GM18505 (cell line): ENCODE data around the gene SLC5A8.
A peak's percentile ranks its signal among the peaks of the same experiment; 100 is the strongest.

Experiments used
- ATAC-seq: cut with Tn5 transposase; IDR thresholded peaks from one replicate; pipeline ENCODE4 v1.9.1; 2021; ENCODE audit not compliant: unreplicated experiment
- POLR2A ChIP-seq: IDR thresholded peaks from 4 replicates; pipeline ENCODE4 v1.6.1; 2011; ENCODE audit warnings: borderline replicate concordance; ENCODE audit not compliant: insufficient read depth, insufficient read length; ENCODE audit errors: extremely low read depth

SLC5A8 gene

DNA sequence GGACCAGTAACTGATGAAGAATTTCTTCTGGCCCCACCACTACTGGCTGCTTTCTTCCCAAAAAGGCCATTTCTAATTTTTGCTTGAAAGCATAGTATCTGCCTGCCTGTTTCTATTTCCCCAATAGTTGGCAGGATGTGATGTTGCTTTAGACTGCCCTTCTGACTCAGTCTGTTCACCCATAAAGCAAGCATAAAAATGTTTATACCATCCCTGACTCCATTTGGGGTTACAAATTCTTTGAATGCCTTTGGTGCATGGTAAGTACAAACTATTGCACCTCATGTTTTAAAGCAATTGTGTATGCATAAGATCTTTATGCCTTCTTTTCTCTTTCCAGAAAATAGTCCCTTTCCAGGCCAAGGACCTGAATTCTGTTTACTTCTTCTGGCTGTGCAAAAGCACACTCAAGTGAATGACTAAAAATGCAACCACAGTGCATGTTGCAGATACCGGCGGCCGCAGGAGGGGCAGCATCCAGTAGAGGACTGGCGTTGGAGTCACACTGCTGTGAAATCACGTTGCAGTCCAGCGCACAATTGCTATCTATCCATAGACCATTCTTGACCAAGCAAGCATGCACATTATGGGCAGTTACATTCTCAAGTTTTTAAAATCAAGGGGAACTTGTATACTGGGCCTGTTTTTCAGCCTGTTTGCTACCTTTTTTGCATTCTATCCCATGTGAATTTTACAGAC, 82.4 kb downstream of the SLC5A8 start:
- no peak for ATAC-seq
- no peak for TF ChIP-seq POLR2A

DNA sequence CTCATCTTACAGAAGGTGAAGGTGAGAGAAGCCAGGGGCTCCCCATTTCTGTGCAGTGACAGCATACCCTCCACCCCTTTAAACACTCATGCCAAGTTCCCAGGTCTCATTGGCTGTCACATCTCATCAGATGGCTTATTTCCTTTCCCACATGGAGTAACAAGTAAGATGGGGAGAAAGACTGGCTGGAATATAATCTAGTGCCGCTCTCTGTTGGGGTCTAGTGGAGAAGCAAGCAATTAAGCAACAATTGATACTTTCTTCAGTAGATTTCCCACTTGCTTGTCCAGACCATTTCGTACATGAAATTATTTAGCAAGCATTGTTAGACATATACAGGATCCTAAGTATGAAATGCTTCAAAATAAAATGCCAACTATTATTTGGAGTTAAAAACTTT, 92.2 kb downstream of the SLC5A8 start:
- no peak for TF ChIP-seq POLR2A
- ATAC-seq: no peak

DNA sequence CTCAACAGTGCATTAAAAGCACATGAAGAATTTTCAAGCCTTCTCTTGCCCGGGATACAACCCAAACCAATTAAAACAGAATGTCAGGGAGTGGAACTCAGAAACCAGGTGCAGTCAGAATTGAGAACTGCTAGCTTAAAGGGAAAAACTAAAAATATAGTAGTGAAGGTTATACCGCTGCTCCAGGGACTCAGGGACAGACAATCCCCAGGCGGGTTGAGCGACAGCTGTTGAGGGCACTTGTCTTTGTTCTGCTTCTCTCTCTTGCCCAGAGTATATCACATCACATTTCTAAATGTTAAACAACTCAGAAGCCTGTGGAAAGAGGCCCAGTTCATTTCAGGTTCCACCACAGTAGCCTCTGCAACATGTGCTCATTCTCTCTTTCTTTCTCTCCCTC, 93.1 kb downstream of the SLC5A8 start:
- no peak for TF ChIP-seq POLR2A
- no peak for ATAC-seq

DNA sequence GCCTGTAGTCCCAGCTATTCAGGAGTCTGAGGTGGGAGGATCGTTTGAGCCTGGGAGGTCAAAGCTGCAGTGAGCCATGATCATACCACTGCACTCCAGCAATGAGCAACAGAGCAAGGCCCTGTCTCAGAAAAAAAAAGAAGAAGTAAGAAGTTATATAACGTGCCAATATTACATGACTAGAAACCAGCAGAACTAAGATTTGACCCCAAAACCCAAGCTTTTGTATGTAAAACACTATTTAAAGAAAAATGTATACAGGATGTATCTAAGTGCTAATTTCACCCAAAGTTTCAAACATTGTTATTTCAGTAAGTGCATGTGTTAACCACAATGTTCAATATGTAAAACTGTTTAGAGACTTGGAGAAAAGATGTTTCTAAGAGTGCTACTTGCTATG, 94.7 kb downstream of the SLC5A8 start:
- peak; percentile 59 for ATAC-seq
- TF ChIP-seq POLR2A: no peak

DNA sequence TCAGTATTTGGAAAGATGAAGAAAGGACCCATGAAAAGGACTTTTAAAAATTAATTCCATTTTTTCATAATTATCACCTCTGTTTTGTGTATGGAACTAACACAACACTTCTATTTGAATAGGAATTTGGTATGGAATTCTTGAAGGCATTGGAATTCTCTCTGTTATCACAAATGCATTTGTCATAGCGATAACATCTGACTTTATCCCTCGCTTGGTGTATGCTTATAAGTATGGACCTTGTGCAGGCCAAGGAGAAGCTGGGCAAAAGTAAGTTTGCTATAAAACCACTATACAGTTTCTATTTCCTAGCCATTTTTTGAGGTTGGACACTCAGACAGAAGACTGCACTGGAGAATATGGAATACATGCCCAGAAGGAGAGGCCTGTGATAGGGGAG, 98.6 kb downstream of the SLC5A8 start:
- TF ChIP-seq POLR2A: no peak
- ATAC-seq: no peak

DNA sequence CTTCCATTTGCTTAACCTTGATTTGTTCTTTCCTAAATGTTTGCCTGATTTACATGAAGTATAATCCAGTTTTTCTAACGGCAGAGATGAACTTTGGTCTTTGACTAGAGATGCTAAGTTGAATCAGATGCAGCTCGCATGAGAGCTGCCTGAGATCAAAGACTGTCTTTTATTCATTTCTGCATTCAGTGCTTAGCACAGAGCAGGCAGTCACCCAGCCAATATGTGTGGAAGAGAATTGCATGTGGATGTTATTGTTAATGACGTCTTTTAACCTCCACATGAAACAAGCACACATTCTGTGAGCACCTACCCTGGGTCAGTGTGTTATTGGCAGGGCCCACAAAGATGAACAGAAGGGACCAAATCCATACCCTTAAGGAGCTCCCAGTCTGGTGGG, 99.2 kb downstream of the SLC5A8 start:
- no peak for ATAC-seq
- TF ChIP-seq POLR2A: no peak

DNA sequence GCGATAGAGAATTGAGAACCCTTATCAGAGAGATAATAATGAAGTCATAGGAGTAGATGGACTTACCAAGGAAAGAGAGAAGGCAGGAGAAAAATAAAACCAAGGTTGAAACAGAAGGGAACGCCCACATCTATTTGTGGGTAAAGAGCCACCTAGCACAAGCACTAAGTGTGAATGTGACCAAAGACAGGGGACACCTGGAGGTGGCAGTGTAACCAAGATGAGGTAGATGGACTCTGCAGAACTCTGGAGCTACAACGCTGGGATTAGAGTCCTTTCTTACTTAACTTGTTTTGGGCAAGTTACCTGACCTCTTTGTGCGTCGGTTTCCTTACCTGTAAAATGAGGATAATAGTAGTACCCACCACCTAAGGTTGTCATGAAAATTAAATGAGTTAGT, 101.9 kb downstream of the SLC5A8 start:
- no peak for TF ChIP-seq POLR2A
- no peak for ATAC-seq

DNA sequence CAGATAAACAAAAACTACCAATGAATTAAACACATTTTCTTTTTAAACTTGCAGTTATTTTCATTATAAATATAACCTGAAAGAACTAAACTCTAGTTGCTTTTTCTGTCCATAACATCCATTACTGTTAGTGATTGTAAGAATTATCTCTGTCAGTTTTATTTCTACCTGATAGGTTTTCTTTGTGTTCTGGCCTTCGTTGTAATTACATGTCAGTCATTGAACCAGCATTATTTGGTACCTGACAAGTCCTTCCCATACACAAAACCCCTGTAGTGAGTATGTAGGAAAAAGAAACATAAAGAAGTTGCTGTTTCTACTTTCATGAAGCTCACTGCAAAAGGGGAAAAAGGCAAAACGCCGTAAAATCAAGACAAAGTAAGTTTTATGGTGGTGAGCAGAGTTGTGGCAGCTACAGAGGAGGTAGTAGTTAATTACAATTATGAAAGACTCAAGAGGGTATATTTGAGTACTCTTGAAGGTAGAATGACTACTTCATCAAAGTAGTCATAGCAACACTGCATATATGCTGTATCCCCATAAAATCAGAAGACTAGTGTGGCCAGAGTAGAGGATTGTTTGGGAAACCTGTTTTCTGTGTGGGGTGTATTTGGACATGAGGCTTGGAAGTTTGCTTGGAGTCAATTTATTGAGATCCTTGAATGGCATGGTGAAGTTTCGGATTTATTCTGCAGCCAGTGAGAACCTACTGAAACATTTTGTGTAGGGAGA, 102.8 kb downstream of the SLC5A8 start:
- TF ChIP-seq POLR2A: no peak
- ATAC-seq: no peak
